Prostate gland (tissue), 2 donors: ENCODE results near the gene KRTAP12-1. TPM values are rescaled to one million over a fixed set of nuclear protein-coding genes. Genes with fewer than 3 reads are reported as not detected.
"Not testable (repeated sequence)": the region's sequence is repeated elsewhere in the genome, so short reads cannot be mapped to it uniquely, and the experiment has no call there.

ENCODE experiments used
- DNase-seq: peaks from one replicate; pipeline ENCODE4 v3.0.0-alpha.2; 2019; ENCODE audit warnings: low spot score
- H3K27ac ChIP-seq, 2 donors: fragments of 200-600 bp; sonication (generic); 2 replicates each; pipeline ENCODE4 v1.5.1; 2017 to 2019
- H3K27me3 ChIP-seq: fragments of 200-600 bp; sonication (generic); replicated peaks from 2 replicates; pipeline ENCODE4 v1.5.1; 2019; ENCODE audit not compliant: insufficient read depth
- H3K36me3 ChIP-seq, 2 donors: fragments of 200-600 bp; sonication (generic); 1 replicate in 1 of 2; 2 replicates in 1 of 2; pipeline versions ENCODE4 v1.5.1 to v1.8.1; 2017 to 2019
- H3K4me1 ChIP-seq: fragments of 200-600 bp; sonication (generic); replicated peaks from 2 replicates; pipeline ENCODE4 v1.5.1; 2019
- H3K4me3 ChIP-seq, 2 donors: fragments of 200-600 bp; sonication (generic); 2 replicates each; pipeline ENCODE4 v1.5.1; 2017 to 2019
- H3K9me3 ChIP-seq: fragments of 200-600 bp; sonication (generic); 2 replicates; pipeline ENCODE4 v1.5.1; 2017
- CTCF ChIP-seq, 4 experiments: fragments of 200-600 bp in 2 of 4; fragments of 450-650 bp in 2 of 4; sonication (generic) in 2 of 4; IDR thresholded peaks; 1 replicate in 3 of 4; 2 replicates in 1 of 4; pipeline ENCODE4 v1.5.1; 2016 to 2019; ENCODE audit warnings: antibody characterized with exemption in 4 of 4, mild to moderate bottlenecking in 2 of 4, moderate library complexity in 2 of 4
- POLR2A ChIP-seq: fragments of 450-650 bp; IDR thresholded peaks from one replicate; pipeline ENCODE4 v1.6.1; 2016; ENCODE audit warnings: antibody characterized with exemption, mild to moderate bottlenecking
- POLR2AphosphoS5 ChIP-seq: sonication (generic); formaldehyde crosslinking; IDR thresholded peaks from one replicate; pipeline ENCODE4 v1.6.1; 2017; ENCODE audit warnings: antibody characterized with exemption
- WGBS: methylation state at CpG from one replicate; pipeline ENCODE4 v1.1.5; 2018; 5-methylcytosine and 5-hydroxymethylcytosine counted together
- intact Hi-C: fragments of 100-400 bp; cut with DNase I; formaldehyde crosslinking; loops from one replicate; pipeline ENCODE4 v1.14.2; 2022
- total RNA-seq, 2 donors: library from RNA; depleted of rRNA; stranded (reverse); fragments of >200 nt; gene quantifications; one replicate each; pipeline ENCODE4 v1.1.0, GENCODE V29; 2016

Gene KRTAP12-1
- total RNA-seq, 2 donors from 2014 or later: not detected

- no peak for DNase-seq
- WGBS: 85% methylated on average over 18 of the region's 18 CpGs
Observed at GRCh38 chr21:44649521-44650100, 32.4 kb downstream of the KRTAP12-1 start.

GRCh38 chr21:44648557-44649311 is 33.2 kb downstream of the KRTAP12-1 start:
- Histone ChIP-seq H3K36me3 (no peaks in the 10 kb centered on the region), H3K27ac (no peak overlapping the region), H3K4me3 (no peak overlapping the region), H3K9me3 (no peaks in the 10 kb centered on the region), H3K4me1 (no peaks in the 10 kb centered on the region), H3K27me3 (no peaks in the 10 kb centered on the region)
- WGBS: 78% methylated on average over 33 of the region's 33 CpGs
- TF ChIP-seq POLR2AphosphoS5 (no peak), CTCF (IDR thresholded peaks at IDR 0.05) (no peak), POLR2A (no peak)
- intact Hi-C loops: no loop called here
- DNase-seq: no peak

More at GRCh38 chr21:44649521-44650100, 32.4 kb downstream of the KRTAP12-1 start:
- Histone ChIP-seq H3K36me3 (no peaks in the 10 kb centered on the region), H3K4me1 (no peaks in the 10 kb centered on the region), H3K27ac (no peak overlapping the region), H3K9me3 (no peaks in the 10 kb centered on the region), H3K27me3 (no peaks in the 10 kb centered on the region), H3K4me3 (no peak overlapping the region)
- intact Hi-C loops: no loop called here
- TF ChIP-seq POLR2A (no peak), POLR2AphosphoS5 (no peak), CTCF (IDR thresholded peaks at IDR 0.05) (no peak)

GRCh38 chr21:44647222-44647552 is 34.8 kb downstream of the KRTAP12-1 start:
- no peak for DNase-seq
- Histone ChIP-seq H3K4me3 (no peak overlapping the region), H3K27me3 (no peaks in the 10 kb centered on the region), H3K36me3 (no peaks in the 10 kb centered on the region), H3K9me3 (no peaks in the 10 kb centered on the region), H3K4me1 (no peaks in the 10 kb centered on the region), H3K27ac (no peak overlapping the region)
- intact Hi-C loops: no loop called here
- 50% methylated on average over 8 of the region's 8 CpGs for WGBS
- TF ChIP-seq CTCF (IDR thresholded peaks at IDR 0.05) (no peak), POLR2A (no peak)

- H3K4me3 ChIP-seq, H3K27me3 ChIP-seq, H3K4me1 ChIP-seq, H3K27ac ChIP-seq, H3K36me3 ChIP-seq, intact Hi-C loops, H3K9me3 ChIP-seq, DNase-seq: not testable (repeated sequence)
- 79% methylated on average over 16 of the region's 21 CpGs for WGBS
Observed at GRCh38 chr21:44646366-44647221, 35.4 kb downstream of the KRTAP12-1 start, which contains the start of gene KRTAP10-11. KRTAP10-11 (plus strand) TSS chr21:44646414; CDS start chr21:44646459, 45 bp downstream.

- intact Hi-C loops: no loop called here
Observed at GRCh38 chr21:44644878-44645277, 37.1 kb downstream of the KRTAP12-1 start.

More at GRCh38 chr21:44644878-44645277, 37.1 kb downstream of the KRTAP12-1 start:
- no peak for DNase-seq
- H3K27ac ChIP-seq: no peak overlapping the region
- H3K4me1 ChIP-seq: no peaks in the 10 kb centered on the region
- no peaks in the 10 kb centered on the region for H3K36me3 ChIP-seq
- TF ChIP-seq POLR2A (no peak), POLR2AphosphoS5 (no peak), CTCF (IDR thresholded peaks at IDR 0.05) (no peak)
- no peaks in the 10 kb centered on the region for H3K27me3 ChIP-seq
- 48% methylated on average over 2 of the region's 2 CpGs for WGBS
- H3K4me3 ChIP-seq: no peak overlapping the region
- no peaks in the 10 kb centered on the region for H3K9me3 ChIP-seq
